ENCODE data around the gene U2AF2. TPM values are rescaled to one million over a fixed set of nuclear protein-coding genes. Genes with fewer than 3 reads are reported as not detected.

The U2AF2 gene
- total RNA-seq, 1 experiment from 2014 or later, result 321 TPM

- peaks cover 29 to 64% (median 44%) of the 10 kb centered on the region in 3 experiments for H3K36me3 Mint-ChIP-seq (ENCODE audit: insufficient read depth in 1 of 3, low read depth in 3 of 3)
Measured at GRCh38 chr19:55685776-55686175, 30.9 kb downstream of the U2AF2 start.

More at GRCh38 chr19:55685776-55686175, 30.9 kb downstream of the U2AF2 start:
- WGBS (ENCODE audit: extremely low coverage, insufficient read length, low lambda C conversion rate), result no CpG with 5 or more reads among the region's 6 CpGs
- Histone ChIP-seq H3K18ac (ENCODE audit: insufficient read length, low read depth, low read length) (no peak overlapping the region), H3K4me2 (ENCODE audit: insufficient read depth, insufficient read length, low read length) (no peak overlapping the region), H3K79me1 (ENCODE audit: insufficient read depth, low read depth, low read length, poor library complexity, severe bottlenecking) (peaks cover 3% of the 10 kb centered on the region), H2BK5ac (ENCODE audit: insufficient read length, low read length) (no peak overlapping the region), H4K20me1 (ENCODE audit: control insufficient read depth, insufficient read depth, insufficient read length) (no peaks in the 10 kb centered on the region), H4K8ac (replicated peaks; ENCODE audit: insufficient read length, low read depth, low read length) (no peak overlapping the region), H3K79me2 (ENCODE audit: insufficient read depth, low read length) (0 out of 2 replicates have a peak, but pooled peaks cover 1% of the 10 kb centered on the region), H2BK15ac (ENCODE audit: low read depth, low read length) (no peak overlapping the region), H2BK12ac (ENCODE audit: insufficient read length, low read depth, low read length) (no peak overlapping the region), H3K9ac (ENCODE audit: extremely low read depth, insufficient read length, low read length) (no peak overlapping the region), H3K4me1 (ENCODE audit: insufficient read depth, low read length) (no peaks in the 10 kb centered on the region), H2BK20ac (ENCODE audit: low read depth, low read length, poor library complexity, severe bottlenecking) (no peak overlapping the region), H3K27ac (ENCODE audit: insufficient read length, low read depth, low read length) (no peak overlapping the region), H3K4ac (ENCODE audit: low read depth, low read length) (no peak overlapping the region), H3K9me3 (ENCODE audit: control insufficient read depth, low read depth, low read length) (no peaks in the 10 kb centered on the region), H4K91ac (ENCODE audit: insufficient read length, low read depth, low read length) (no peak overlapping the region), H2BK120ac (ENCODE audit: low read depth, low read length, poor library complexity, severe bottlenecking) (no peak overlapping the region), H3K14ac (ENCODE audit: insufficient read depth, low read length) (no peak overlapping the region), H3K23ac (ENCODE audit: insufficient read length, low read depth, low read length) (no peak overlapping the region), H3K56ac (ENCODE audit: insufficient read length, low read depth, low read length) (no peak overlapping the region), H3K23me2 (ENCODE audit: insufficient read length, low read depth, low read length, poor library complexity, severe bottlenecking) (no peaks in the 10 kb centered on the region), H4K5ac (ENCODE audit: insufficient read length, low read depth, low read length) (no peak overlapping the region), H2AFZ (ENCODE audit: low read length) (no peak overlapping the region), H3K27me3 (ENCODE audit: insufficient read depth, low read length) (no peaks in the 10 kb centered on the region), H2AK5ac (ENCODE audit: insufficient read length, low read length) (no peak overlapping the region), H3T11ph (ENCODE audit: low read length) (no peak overlapping the region)
- H3K27ac Mint-ChIP-seq, result no peak overlapping the region; a peak in 1 of 7 replicates
- no peaks in the 10 kb centered on the region for H3K4me1 Mint-ChIP-seq
- no peak for TF ChIP-seq CTCF (conservative IDR thresholded peaks at IDR 0.05)
- DNase-seq, result no peak
- H3K9me3 Mint-ChIP-seq, result no peaks in the 10 kb centered on the region; a peak in 1 of 5 replicates
- H3K4me3 Mint-ChIP-seq, result no peak overlapping the region
- no peaks in the 10 kb centered on the region for H3K27me3 Mint-ChIP-seq (ENCODE audit: low read depth)
